HG03558 (cell line): ENCODE measurements around the gene EEF2K.

Experiments used
- ATAC-seq: cut with Tn5 transposase; IDR thresholded peaks from one replicate; pipeline ENCODE4 v1.9.1; 2021; ENCODE audit warnings: moderate number of reproducible peaks; ENCODE audit not compliant: unreplicated experiment; ENCODE audit errors: extremely low read depth

Gene EEF2K

GRCh38 chr16:22233037-22233372 is 26.9 kb downstream of the EEF2K start:
- ATAC-seq: no peak

- no peak for ATAC-seq
Measured at GRCh38 chr16:22235839-22236745, 30.0 kb downstream of the EEF2K start.

GRCh38 chr16:22239131-22239805 is 33.2 kb downstream of the EEF2K start:
- no peak for ATAC-seq

DNA sequence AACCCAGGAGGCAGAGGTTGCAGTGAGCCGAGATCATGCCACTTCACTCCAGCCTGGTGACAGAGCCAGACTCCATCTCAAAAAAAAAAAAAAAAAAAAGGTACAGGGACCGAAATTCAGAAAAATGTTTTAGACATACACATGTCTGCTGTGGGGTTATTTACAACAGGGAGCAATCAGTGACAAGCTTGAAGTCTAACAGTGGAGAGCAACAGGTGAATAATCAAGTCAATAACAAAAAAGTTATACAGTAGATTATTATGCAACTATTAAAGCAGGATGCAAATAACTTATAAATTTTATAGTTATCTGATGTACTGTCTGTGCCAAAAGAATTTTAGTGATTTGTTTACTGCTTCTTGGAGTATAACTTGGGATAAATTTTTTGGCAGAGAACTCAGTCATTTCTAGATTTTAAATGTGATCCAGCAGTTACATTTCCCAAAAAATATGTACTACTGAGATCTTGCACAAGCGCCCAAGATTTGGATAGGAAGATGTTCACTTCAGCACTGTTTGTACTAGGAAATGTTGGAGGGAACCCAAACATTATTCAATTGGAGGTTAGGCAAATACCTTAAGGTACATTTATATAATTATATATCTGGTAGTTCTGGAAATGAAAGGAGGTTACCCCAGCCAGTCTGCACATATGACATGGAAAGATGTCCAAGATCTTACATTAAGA is 34.1 kb downstream of the EEF2K start:
- no peak for ATAC-seq

DNA sequence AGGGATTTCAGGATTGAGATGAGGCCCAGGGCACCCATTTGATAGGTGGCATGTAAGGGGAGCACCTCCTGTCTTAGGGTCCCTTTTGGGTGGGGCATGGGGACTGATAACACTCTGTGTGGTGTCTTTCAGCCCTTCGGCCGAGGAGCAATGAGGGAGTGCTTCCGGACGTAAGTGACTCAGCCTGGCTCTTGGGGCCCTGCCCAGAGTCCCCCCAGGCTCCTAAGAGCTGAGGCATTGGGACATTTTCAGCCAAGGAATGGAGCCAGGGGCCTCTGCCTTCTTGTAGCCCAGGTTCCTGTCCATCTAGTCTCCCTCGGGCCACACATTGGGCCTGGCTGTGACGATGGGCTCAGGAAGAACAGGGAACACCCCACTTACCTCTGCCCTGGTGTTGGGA is 44.4 kb downstream of the EEF2K start:
- no peak for ATAC-seq

DNA sequence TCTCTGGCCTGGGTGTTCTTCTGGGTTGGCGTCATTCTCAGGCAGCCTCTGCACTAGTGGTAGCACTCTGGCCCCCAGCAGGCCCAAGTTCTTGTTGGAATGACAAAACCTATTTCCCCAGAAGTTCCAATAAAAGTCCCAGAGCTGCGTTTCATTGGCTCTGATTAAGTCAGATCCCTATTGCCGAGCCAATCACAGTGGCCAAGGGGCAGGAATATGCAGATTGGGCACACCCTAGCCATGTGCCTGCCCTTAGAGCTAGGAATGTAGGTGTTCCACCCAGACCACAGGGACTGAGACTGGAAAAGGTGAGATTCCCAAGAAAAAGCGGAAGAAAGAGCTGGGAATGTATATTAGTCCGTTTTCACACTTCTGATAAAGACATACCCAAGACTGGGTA is 46.2 kb downstream of the EEF2K start:
- ATAC-seq: no peak

- ATAC-seq: no peak
Measured at GRCh38 chr16:22253272-22253671, 47.2 kb downstream of the EEF2K start.

GRCh38 chr16:22255335-22255734 is 49.3 kb downstream of the EEF2K start:
- ATAC-seq: no peak

GRCh38 chr16:22257440-22257839 is 51.4 kb downstream of the EEF2K start:
- no peak for ATAC-seq

DNA sequence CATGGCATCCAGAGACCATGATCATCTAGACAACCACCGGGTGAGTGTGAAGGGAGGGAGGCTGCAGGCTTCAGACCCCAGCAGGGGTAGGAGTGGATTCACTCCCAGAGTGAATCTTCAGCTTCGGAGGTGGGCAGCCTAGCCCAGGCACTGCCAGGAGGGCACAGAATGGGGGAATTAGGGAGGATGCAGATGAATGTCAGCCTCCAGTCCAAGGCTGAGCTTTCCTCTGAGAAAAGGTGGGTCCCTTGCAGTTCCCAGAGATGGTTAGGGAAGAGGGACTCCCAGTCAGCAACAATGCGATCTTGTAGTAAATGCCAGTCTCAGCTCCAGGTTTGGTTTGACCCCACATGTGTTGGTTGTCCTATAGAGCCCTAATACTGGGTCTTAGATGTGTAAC is 54.4 kb downstream of the EEF2K start:
- no peak for ATAC-seq

DNA sequence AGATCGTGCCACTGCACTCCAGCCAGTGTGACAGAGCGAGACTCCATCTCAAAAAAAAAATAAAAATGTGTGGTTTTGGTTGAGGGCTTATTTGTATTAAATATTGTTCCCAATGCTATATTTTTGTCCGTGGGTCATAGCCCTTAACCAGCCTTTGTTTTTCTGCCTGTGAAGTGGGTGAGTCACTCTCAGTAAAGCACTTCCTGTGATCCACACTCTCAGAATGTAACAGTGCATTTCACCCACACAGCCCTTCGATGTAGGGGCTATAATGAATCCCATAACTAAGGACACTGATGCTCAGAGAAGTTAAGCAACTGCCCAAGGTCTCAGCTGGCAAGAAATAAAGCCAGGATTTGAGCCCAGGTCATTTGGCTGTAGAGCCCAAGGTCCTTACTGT is 56.4 kb downstream of the EEF2K start:
- no peak for ATAC-seq

DNA sequence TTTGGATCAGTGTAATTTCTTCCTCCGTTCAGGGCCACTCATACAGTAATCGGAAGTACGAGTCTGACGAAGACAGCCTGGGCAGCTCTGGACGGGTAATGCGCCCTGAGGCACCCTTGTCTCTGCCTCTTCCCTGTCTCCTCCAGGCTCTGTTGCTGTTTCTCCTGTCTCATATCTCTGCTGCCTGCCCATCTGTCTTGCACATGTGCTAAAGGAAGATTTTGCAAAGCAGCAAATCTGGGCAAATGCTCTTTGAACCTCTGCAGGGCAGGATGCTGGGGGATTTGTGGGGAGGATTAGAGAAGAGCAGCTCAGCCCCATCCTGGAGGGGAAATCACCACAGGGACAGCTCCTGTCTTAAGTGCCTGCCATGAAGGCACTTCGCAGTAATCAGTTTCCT is 58.7 kb downstream of the EEF2K start:
- no peak for ATAC-seq

- ATAC-seq: no peak
Measured at GRCh38 chr16:22265351-22265750, 59.3 kb downstream of the EEF2K start.

GRCh38 chr16:22266546-22266945 is 60.5 kb downstream of the EEF2K start:
- ATAC-seq: no peak

DNA sequence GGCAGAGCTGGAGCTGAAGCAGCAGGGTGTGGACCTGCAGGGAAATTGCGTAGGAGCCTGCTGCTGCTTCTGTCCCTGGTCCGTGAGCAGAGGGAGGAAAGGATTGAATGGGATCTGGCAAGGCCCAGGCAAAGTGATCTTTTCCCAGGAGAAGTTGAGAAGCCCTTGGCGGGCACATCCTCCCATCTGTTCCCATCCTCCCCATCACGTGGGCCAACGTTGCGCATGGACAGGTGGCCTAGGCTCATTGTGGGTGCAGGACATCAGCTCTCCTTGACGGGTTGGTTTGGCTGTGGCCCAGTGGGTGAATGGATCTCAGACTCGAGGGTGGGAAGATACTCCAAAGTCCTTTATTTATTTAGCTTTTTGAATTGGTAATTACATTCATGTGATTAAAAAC is 61.7 kb downstream of the EEF2K start:
- ATAC-seq: no peak

- no peak for ATAC-seq
Measured at GRCh38 chr16:22270525-22270924, 64.4 kb downstream of the EEF2K start.

GRCh38 chr16:22272870-22273650 is 67.0 kb downstream of the EEF2K start:
- no peak for ATAC-seq

- ATAC-seq: no peak
Measured at GRCh38 chr16:22274916-22275315, 68.8 kb downstream of the EEF2K start.

- ATAC-seq: no peak
Measured at GRCh38 chr16:22278441-22279230, 72.6 kb downstream of the EEF2K start.
